GM21786 (cell line): ENCODE data around the gene MRM3.
"Not testable (repeated sequence)": the region's sequence is repeated elsewhere in the genome, so short reads cannot be mapped to it uniquely, and the experiment has no call there.

ENCODE experiments used
- ATAC-seq: cut with Tn5 transposase; IDR thresholded peaks from one replicate; pipeline ENCODE4 v1.9.1; 2021; ENCODE audit not compliant: unreplicated experiment

Gene MRM3

GRCh38 chr17:794876-795275 lies 12.7 kb downstream of the MRM3 start:
- ATAC-seq, result no peak

GRCh38 chr17:795276-795675 lies 13.1 kb downstream of the MRM3 start:
- no peak for ATAC-seq

GRCh38 chr17:795721-796120 lies 13.6 kb downstream of the MRM3 start:
- ATAC-seq, result no peak

- ATAC-seq, result no peak
Measured at GRCh38 chr17:796609-797008, 14.5 kb downstream of the MRM3 start.

GRCh38 chr17:797236-797840 lies 15.2 kb downstream of the MRM3 start:
- ATAC-seq, result no peak

GRCh38 chr17:798246-798645 lies 16.1 kb downstream of the MRM3 start:
- ATAC-seq, result no peak

GRCh38 chr17:799261-799660 lies 17.1 kb downstream of the MRM3 start:
- ATAC-seq, result no peak

GRCh38 chr17:800446-801242 lies 18.5 kb downstream of the MRM3 start:
- no peak for ATAC-seq

GRCh38 chr17:801660-802059 lies 19.5 kb downstream of the MRM3 start:
- no peak for ATAC-seq

- no peak for ATAC-seq
Measured at GRCh38 chr17:802481-802880, 20.3 kb downstream of the MRM3 start.

- ATAC-seq, result no peak
Measured at GRCh38 chr17:802901-803881, 21.0 kb downstream of the MRM3 start.

- ATAC-seq, result no peak
Measured at GRCh38 chr17:804541-805435, 22.6 kb downstream of the MRM3 start.

- not testable (repeated sequence) for ATAC-seq
Measured at GRCh38 chr17:805886-806285, 23.7 kb downstream of the MRM3 start.

- ATAC-seq, result no peak
Measured at GRCh38 chr17:806346-806745, 24.2 kb downstream of the MRM3 start.

- no peak for ATAC-seq
Measured at GRCh38 chr17:806781-807522, 24.8 kb downstream of the MRM3 start.

GRCh38 chr17:807523-808294 lies 25.6 kb downstream of the MRM3 start:
- ATAC-seq, result no peak

- no peak for ATAC-seq
Measured at GRCh38 chr17:811051-811784, 29.1 kb downstream of the MRM3 start.

GRCh38 chr17:812638-813204 lies 30.6 kb downstream of the MRM3 start:
- no peak for ATAC-seq
